Endothelial cell of umbilical vein (primary cell): ENCODE results near the gene CRY2. TPM values are rescaled to one million over a fixed set of nuclear protein-coding genes. Genes with fewer than 3 reads are reported as not detected.

Experiments
- BruUV-seq: library from RNA; stranded (reverse); fragments of 400-500 nt; replicated peaks from 2 replicates; lab custom pipeline; 2021; lab: Mats Ljungman, UMichigan
- CTCF ChIA-PET: fragments of 300-600, 350-600 bp; sonication (Branson Sonifier 250); formaldehyde crosslinking; loops from one replicate; lab custom pipeline; 2021; ENCODE audit warnings: antibody characterized with exemption, inconsistent platforms; lab: Charles Lee
- POLR2A ChIA-PET: fragments of 300-600, 350-600 bp; sonication (Branson Sonifier 250); formaldehyde crosslinking; loops from one replicate; lab custom pipeline; 2021; ENCODE audit warnings: antibody characterized with exemption, inconsistent platforms; lab: Charles Lee
- DNase-seq: peaks from one replicate; pipeline ENCODE4 v3.0.0-alpha.2; 2011; ENCODE audit warnings: low read depth, low spot score
- FAIRE-seq: peaks from 2 replicates; lab custom pipeline; 2011; peaks lifted over from hg19 to GRCh38; lab: Jason Lieb, UNC
- H2AFZ ChIP-seq: 2 replicates; pipeline ENCODE4 v1.6.0; 2012; ENCODE audit warnings: low read depth, low read length, control low read depth, inconsistent platforms
- H3K27ac ChIP-seq: 2 replicates; pipeline ENCODE4 v1.5.1; 2011; ENCODE audit warnings: low read depth, mild to moderate bottlenecking, control low read depth, low read length, moderate library complexity; ENCODE audit not compliant: insufficient read depth
- H3K27me3 ChIP-seq, 2 experiments: 2 replicates each; pipeline versions ENCODE4 v1.6.0 to v1.6.1; 2011; ENCODE audit warnings: low read length in 2 of 2, mixed read lengths in 1 of 2; ENCODE audit not compliant: control insufficient read depth in 2 of 2, insufficient read depth in 2 of 2
- H3K36me3 ChIP-seq, 2 experiments: 2 replicates in 1 of 2; 3 replicates in 1 of 2; pipeline ENCODE4 v1.5.1; 2011; ENCODE audit warnings: low read length in 2 of 2, mild to moderate bottlenecking in 1 of 2, moderate library complexity in 1 of 2; ENCODE audit not compliant: control insufficient read depth in 2 of 2, insufficient read depth in 2 of 2; ENCODE audit errors: extremely low read depth in 1 of 2
- H3K4me1 ChIP-seq: 3 replicates; pipeline ENCODE4 v1.5.1; 2011; ENCODE audit warnings: mild to moderate bottlenecking, low read length; ENCODE audit not compliant: control insufficient read depth, insufficient read depth; ENCODE audit errors: extremely low read depth
- H3K4me2 ChIP-seq: 2 replicates; pipeline ENCODE4 v1.6.1; 2011; ENCODE audit warnings: low read length, control low read depth, mixed read lengths; ENCODE audit not compliant: insufficient read depth
- H3K4me3 ChIP-seq, 3 experiments: fragments of 200-600 bp in 1 of 3; sonication (generic), shearing (Covaris generic) in 1 of 3; replicated peaks in 1 of 3; 2 replicates each; pipeline ENCODE4 v1.5.1; 2011 to 2016; ENCODE audit warnings: control low read depth in 3 of 3, low read length in 3 of 3, mild to moderate bottlenecking in 2 of 3, inconsistent platforms in 1 of 3, low read depth in 1 of 3, moderate library complexity in 1 of 3; ENCODE audit not compliant: insufficient read depth in 1 of 3
- H3K79me2 ChIP-seq: 2 replicates; pipeline ENCODE4 v1.6.0; 2012; ENCODE audit warnings: low read length, inconsistent platforms; ENCODE audit not compliant: control insufficient read depth, insufficient read depth
- H3K9ac ChIP-seq: replicated peaks from 2 replicates; pipeline ENCODE3; 2011; ENCODE audit warnings: low read length, control low read depth; ENCODE audit not compliant: insufficient read depth; ENCODE audit errors: extremely low read depth
- H3K9me1 ChIP-seq: replicated peaks from 3 replicates; pipeline ENCODE4 v1.6.0; 2011; ENCODE audit warnings: mild to moderate bottlenecking, low read length; ENCODE audit not compliant: control insufficient read depth, insufficient read depth; ENCODE audit errors: extremely low read depth
- H3K9me3 ChIP-seq: replicated peaks from 2 replicates; pipeline ENCODE4 v1.5.1; 2012; ENCODE audit warnings: low read length, inconsistent platforms; ENCODE audit not compliant: control insufficient read depth, insufficient read depth
- H4K20me1 ChIP-seq: replicated peaks from 2 replicates; pipeline ENCODE3; 2011; ENCODE audit warnings: mild to moderate bottlenecking, low read length; ENCODE audit not compliant: control insufficient read depth, insufficient read depth; ENCODE audit errors: extremely low read depth
- CTCF ChIP-seq, 2 donors: IDR thresholded peaks; 1 replicate in 1 of 2; 2 replicates in 1 of 2; pipeline ENCODE4 v1.5.1; 2011; ENCODE audit warnings: low read length in 2 of 2, mild to moderate bottlenecking in 2 of 2, moderate library complexity in 2 of 2, control low read depth in 1 of 2, inconsistent platforms in 1 of 2, low read depth in 1 of 2; ENCODE audit not compliant: insufficient read depth in 1 of 2; ENCODE audit errors: extremely low read depth in 1 of 2
- EZH2 ChIP-seq: IDR thresholded peaks from 2 replicates; pipeline ENCODE4 v1.6.1; 2012; ENCODE audit warnings: borderline replicate concordance, low read depth, mild to moderate bottlenecking, moderate library complexity, low read length, inconsistent platforms; ENCODE audit not compliant: severe bottlenecking
- FOS ChIP-seq: IDR thresholded peaks from 2 replicates; pipeline ENCODE4 v1.6.1; 2011; ENCODE audit warnings: mild to moderate bottlenecking, low read length, moderate library complexity, borderline replicate concordance; ENCODE audit not compliant: insufficient read depth
- GATA2 ChIP-seq: IDR thresholded peaks from 2 replicates; pipeline ENCODE4 v1.7.0; 2011; ENCODE audit warnings: low read depth, mild to moderate bottlenecking, moderate library complexity, mixed read lengths, low read length; ENCODE audit not compliant: insufficient read length, insufficient read depth
- JUN ChIP-seq: IDR thresholded peaks from 2 replicates; pipeline ENCODE4 v1.6.1; 2011; ENCODE audit warnings: borderline replicate concordance, low read depth; ENCODE audit not compliant: insufficient read length, insufficient read depth
- MYC ChIP-seq: IDR thresholded peaks from one replicate; pipeline ENCODE4 v1.6.1; 2011; ENCODE audit warnings: mild to moderate bottlenecking, low read depth, low read length
- POLR2A ChIP-seq: IDR thresholded peaks from 2 replicates; pipeline ENCODE4 v1.6.1; 2012; ENCODE audit warnings: low read depth, mild to moderate bottlenecking, control low read depth, low read length
- POLR2AphosphoS5 ChIP-seq: IDR thresholded peaks from 2 replicates; pipeline ENCODE4 v1.6.1; 2012; ENCODE audit warnings: low read depth, mild to moderate bottlenecking, control low read depth, low read length, moderate library complexity; ENCODE audit not compliant: insufficient read depth
- dilution Hi-C: fragments of 300-500 bp; cut with MboI; formaldehyde crosslinking; loops from one replicate; pipeline ENCODE4 v1.15.0; 2019; ENCODE audit warnings: low sequenced_read_pairs; ENCODE audit not compliant: extremely low pct_ligation_motif_present
- intact Hi-C: fragments of 100-400 bp; cut with micrococcal nuclease; formaldehyde crosslinking; loops from one replicate; pipeline ENCODE4 v1.10.0; 2022
- polyA plus RNA-seq, 4 experiments: library from polyadenylated mRNA; depleted of rRNA in 3 of 4; stranded (reverse) in 3 of 4; unstranded in 1 of 4; fragments of >200 nt; gene quantifications; 2 replicates each; pipeline versions ENCODE4 v1.2.1 to v1.2.3, GENCODE V29; 2011 to 2012; ENCODE audit warnings: missing spikeins in 1 of 4
- total RNA-seq: library from RNA; stranded (reverse); gene quantifications from 2 replicates; pipeline ENCODE4 v1.2.3, GENCODE V29; 2021
- TF ChIP-seq, protein P1 (sequence below): IDR thresholded peaks from 2 replicates; pipeline ENCODE4 v1.6.1; 2011; ENCODE audit not compliant: insufficient read depth, insufficient read length

CRY2 gene
- total and polyA plus RNA-seq, 2 donors (not counting 3 experiments of a cell fraction or from before 2014, with no cell fraction given): 7.7 to 11.7 TPM

DNA sequence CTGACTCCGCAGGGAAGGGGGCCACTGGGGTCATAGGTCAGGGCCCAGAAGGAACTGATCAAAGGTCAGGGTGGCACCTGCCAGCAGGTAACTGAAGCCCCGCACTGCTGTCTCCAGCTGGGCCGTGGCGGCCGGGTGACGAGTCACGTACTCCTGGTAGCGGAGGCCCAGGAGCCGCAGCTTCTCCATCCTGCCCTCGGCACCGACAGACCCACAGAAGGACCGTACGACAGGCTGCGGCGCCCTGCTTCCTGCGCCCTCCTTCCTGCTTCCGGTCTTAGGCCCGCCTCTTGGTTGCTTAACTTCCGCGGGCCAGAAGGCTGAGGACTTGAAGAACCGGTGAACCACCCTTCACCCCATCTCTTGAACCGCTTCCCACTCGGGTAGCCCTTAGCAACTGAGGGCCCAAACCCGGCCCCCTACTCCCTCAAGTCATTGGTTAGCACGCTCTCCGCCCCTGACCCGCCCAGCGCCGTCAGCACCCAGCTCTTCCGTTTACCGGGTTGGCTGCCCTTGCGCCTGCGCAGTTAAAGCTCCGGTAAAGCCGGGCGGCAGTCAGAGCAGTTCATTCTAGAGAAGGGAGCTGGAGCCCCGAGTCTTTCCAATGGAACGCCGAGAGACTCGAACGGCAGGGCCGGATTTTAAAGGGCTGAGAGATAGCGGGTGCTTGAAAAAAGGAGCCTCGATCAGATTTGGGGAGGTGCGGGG lies 70.5 kb downstream of the CRY2 start, which contains the start of gene PEX16:
PEX16 (minus strand) TSS at position 255 of the 708 bp plus-strand sequence; CDS start at position 189, 66 bp downstream.
- H3K4me2 ChIP-seq: peak within 1 kb of the TSS; percentile 96
- POLR2A ChIA-PET: interaction anchor here (0.7 to 1.6 kb wide), 3 partner anchors 11 to 71 kb away, joined by 3 to 4 read pairs (median 4); no protein-coding TSS in a partner anchor
- CTCF ChIA-PET: interaction anchor here (1.0 to 1.3 kb wide), 4 partner anchors 46 to 146 kb away, joined by 3 to 5 read pairs (median 4); no protein-coding TSS in a partner anchor
- peak within 1 kb of the TSS; percentile 87 to 96 (median 94) for H3K4me3 ChIP-seq
- DNase-seq (peak; percentile 99), FAIRE-seq (peak; percentile 99)
- H3K9ac ChIP-seq: peak within 1 kb of the TSS; percentile 88
- dilution Hi-C loops (no loop called here), intact Hi-C loops (loop anchor here (1.0 to 2.0 kb wide), 4 partner anchors 18 to 322 kb away; partner anchors contain the start of gene CRY2)
- H3K9me1 ChIP-seq: no peaks in the 10 kb centered on the region
- H4K20me1 ChIP-seq: no peaks in the 10 kb centered on the region
- no peak for TF ChIP-seq EZH2
- peak; percentile 95 for TF ChIP-seq POLR2A
- no peak for TF ChIP-seq MYC
- TF ChIP-seq JUN: no peak
- no peak for TF ChIP-seq CTCF (IDR thresholded peaks at IDR 0.05; ENCODE audit: extremely low read depth in 1 of 2, insufficient read depth in 1 of 2, low read depth in 1 of 2, low read length in 2 of 2)
- peak; percentile 85 for TF ChIP-seq POLR2AphosphoS5
- TF ChIP-seq, protein P1, sequence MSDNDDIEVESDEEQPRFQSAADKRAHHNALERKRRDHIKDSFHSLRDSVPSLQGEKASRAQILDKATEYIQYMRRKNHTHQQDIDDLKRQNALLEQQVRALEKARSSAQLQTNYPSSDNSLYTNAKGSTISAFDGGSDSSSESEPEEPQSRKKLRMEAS: no peak
- no peak for TF ChIP-seq FOS
- TF ChIP-seq GATA2: no peak
- TSS peak; percentile 82 for BruUV-seq
- peaks cover 0 to 25% of the 10 kb centered on the region in 2 experiments for H3K36me3 ChIP-seq
- H3K79me2 ChIP-seq: peaks cover 10% of the 10 kb centered on the region
- peaks cover 5 to 15% of the 10 kb centered on the region in 2 experiments for H3K27me3 ChIP-seq
- peak within 1 kb of the TSS; percentile 79 for H3K27ac ChIP-seq
- H3K9me3 ChIP-seq: no peaks in the 10 kb centered on the region
- peak within 1 kb of the TSS; percentile 98 for H2AFZ ChIP-seq
- H3K4me1 ChIP-seq: peaks cover 10% of the 10 kb centered on the region
